H9 (cell line): ENCODE results near the gene KCMF1. TPM values are rescaled to one million over a fixed set of nuclear protein-coding genes. Genes with fewer than 3 reads are reported as not detected.
A peak's percentile ranks its signal among the peaks of the same experiment; 100 is the strongest.

ENCODE experiments used
- DNase-seq: peaks from one replicate; pipeline ENCODE4 v3.0.0-alpha.2; 2017
- H2AFZ ChIP-seq: one replicate; pipeline ENCODE4 v1.6.1; 2013; ENCODE audit warnings: mild to moderate bottlenecking, low read length, control low read depth, moderate library complexity
- H2AK5ac ChIP-seq: 2 replicates; pipeline ENCODE4 v1.6.1; 2013; ENCODE audit warnings: low read length, control low read depth, mixed read lengths; ENCODE audit not compliant: insufficient read length
- H2BK120ac ChIP-seq: one replicate; pipeline ENCODE4 v1.6.1; 2013; ENCODE audit warnings: low read depth, mild to moderate bottlenecking, low read length, control low read depth, inconsistent platforms; ENCODE audit not compliant: poor library complexity, severe bottlenecking
- H2BK12ac ChIP-seq: 2 replicates; pipeline ENCODE4 v1.6.1; 2013; ENCODE audit warnings: low read length, control low read depth, mixed read lengths, low read depth; ENCODE audit not compliant: insufficient read length
- H2BK15ac ChIP-seq: 2 replicates; pipeline ENCODE4 v1.6.1; 2013; ENCODE audit warnings: low read depth, low read length, control low read depth
- H2BK20ac ChIP-seq: one replicate; pipeline ENCODE4 v1.6.1; 2013; ENCODE audit warnings: low read depth, mild to moderate bottlenecking, low read length, control low read depth, inconsistent platforms; ENCODE audit not compliant: poor library complexity, severe bottlenecking
- H2BK5ac ChIP-seq: 2 replicates; pipeline ENCODE4 v1.6.1; 2013; ENCODE audit warnings: low read length, control low read depth, mixed read lengths; ENCODE audit not compliant: insufficient read length
- H3K14ac ChIP-seq: 2 replicates; pipeline ENCODE4 v1.6.1; 2013; ENCODE audit warnings: low read length, control low read depth; ENCODE audit not compliant: insufficient read depth
- H3K18ac ChIP-seq: 2 replicates; pipeline ENCODE4 v1.6.1; 2013; ENCODE audit warnings: low read depth, mild to moderate bottlenecking, mixed read lengths, low read length, control low read depth; ENCODE audit not compliant: insufficient read length
- H3K23ac ChIP-seq: 2 replicates; pipeline ENCODE4 v1.6.1; 2013; ENCODE audit warnings: low read length, control low read depth, mixed read lengths, low read depth; ENCODE audit not compliant: insufficient read length
- H3K23me2 ChIP-seq: 2 replicates; pipeline ENCODE4 v1.6.1; 2013; ENCODE audit warnings: low read depth, mild to moderate bottlenecking, mixed read lengths, low read length, control low read depth; ENCODE audit not compliant: insufficient read length, poor library complexity, severe bottlenecking
- H3K27ac ChIP-seq: 2 replicates; pipeline ENCODE4 v1.5.1; 2013; ENCODE audit warnings: low read length, control low read depth, mixed read lengths, low read depth; ENCODE audit not compliant: insufficient read length
- H3K27me3 ChIP-seq: 2 replicates; pipeline ENCODE4 v1.6.1; 2013; ENCODE audit warnings: low read length, control low read depth, inconsistent platforms; ENCODE audit not compliant: insufficient read depth
- H3K4ac ChIP-seq: 2 replicates; pipeline ENCODE4 v1.6.1; 2013; ENCODE audit warnings: low read depth, mild to moderate bottlenecking, control low read depth, inconsistent platforms, low read length, moderate library complexity
- H3K4me1 ChIP-seq: 2 replicates; pipeline ENCODE4 v1.6.1; 2013; ENCODE audit warnings: low read length, control low read depth, inconsistent platforms; ENCODE audit not compliant: insufficient read depth
- H3K4me2 ChIP-seq: 2 replicates; pipeline ENCODE4 v1.6.1; 2013; ENCODE audit warnings: low read length, control low read depth, mixed read lengths; ENCODE audit not compliant: insufficient read length, insufficient read depth
- H3K56ac ChIP-seq: 2 replicates; pipeline ENCODE4 v1.6.1; 2013; ENCODE audit warnings: low read depth, mild to moderate bottlenecking, mixed read lengths, low read length, control low read depth; ENCODE audit not compliant: insufficient read length
- H3K79me1 ChIP-seq: 2 replicates; pipeline ENCODE4 v1.6.1; 2013; ENCODE audit warnings: low read depth, mild to moderate bottlenecking, moderate library complexity, low read length, control low read depth, inconsistent platforms; ENCODE audit not compliant: insufficient read depth, poor library complexity, severe bottlenecking
- H3K79me2 ChIP-seq: 2 replicates; pipeline ENCODE4 v1.6.1; 2013; ENCODE audit warnings: low read length, control low read depth, inconsistent platforms; ENCODE audit not compliant: insufficient read depth
- H3K9ac ChIP-seq: 2 replicates; pipeline ENCODE4 v1.6.1; 2013; ENCODE audit warnings: low read length, control low read depth, mixed read lengths; ENCODE audit not compliant: insufficient read length; ENCODE audit errors: extremely low read depth
- H3K9me3 ChIP-seq: one replicate; pipeline ENCODE4 v1.6.1; 2013; ENCODE audit warnings: low read depth, low read length, inconsistent platforms; ENCODE audit not compliant: control insufficient read depth
- H3T11ph ChIP-seq: one replicate; pipeline ENCODE4 v1.6.1; 2013; ENCODE audit warnings: mild to moderate bottlenecking, low read length, control low read depth, inconsistent platforms
- H4K20me1 ChIP-seq: one replicate; pipeline ENCODE4 v1.6.1; 2013; ENCODE audit not compliant: control insufficient read depth, insufficient read length, insufficient read depth
- H4K5ac ChIP-seq: 2 replicates; pipeline ENCODE4 v1.6.1; 2013; ENCODE audit warnings: low read depth, mild to moderate bottlenecking, mixed read lengths, low read length, control low read depth; ENCODE audit not compliant: insufficient read length
- H4K8ac ChIP-seq: replicated peaks from 2 replicates; pipeline ENCODE4 v1.6.1; 2013; ENCODE audit warnings: low read length, control low read depth, mixed read lengths, low read depth; ENCODE audit not compliant: insufficient read length
- H4K91ac ChIP-seq: 2 replicates; pipeline ENCODE4 v1.6.1; 2013; ENCODE audit warnings: low read depth, mild to moderate bottlenecking, moderate library complexity, mixed read lengths, low read length, control low read depth; ENCODE audit not compliant: insufficient read length
- H3K27ac Mint-ChIP-seq, 3 experiments: 2 replicates in 2 of 3; 3 replicates in 1 of 3; pipeline ENCODE4 v1.8.0; 2020 to 2021; ENCODE audit warnings: mixed read lengths in 3 of 3, mild to moderate bottlenecking in 1 of 3, moderate library complexity in 1 of 3
- H3K27me3 Mint-ChIP-seq: 2 replicates; pipeline ENCODE4 v1.8.0; 2021; ENCODE audit warnings: low read depth, mild to moderate bottlenecking, moderate library complexity, mixed read lengths
- H3K36me3 Mint-ChIP-seq, 3 experiments: 2 replicates in 2 of 3; 3 replicates in 1 of 3; pipeline ENCODE4 v1.8.0; 2020 to 2021; ENCODE audit warnings: low read depth in 3 of 3, mixed read lengths in 3 of 3; ENCODE audit not compliant: insufficient read depth in 1 of 3
- H3K4me1 Mint-ChIP-seq, 2 experiments: 2 replicates each; pipeline ENCODE4 v1.8.0; 2020; ENCODE audit warnings: mixed read lengths in 2 of 2
- H3K4me3 Mint-ChIP-seq, 2 experiments: 2 replicates in 1 of 2; 3 replicates in 1 of 2; pipeline ENCODE4 v1.8.0; 2020 to 2021; ENCODE audit warnings: mild to moderate bottlenecking in 2 of 2, mixed read lengths in 2 of 2, moderate library complexity in 1 of 2
- H3K9me3 Mint-ChIP-seq, 2 experiments: 2 replicates in 1 of 2; 3 replicates in 1 of 2; pipeline ENCODE4 v1.8.0; 2020; ENCODE audit warnings: mild to moderate bottlenecking in 2 of 2, mixed read lengths in 2 of 2, moderate library complexity in 1 of 2
- CTCF ChIP-seq: fragments of 200-600 bp; sonication (generic); conservative IDR thresholded peaks from 3 replicates; pipeline ENCODE4 v1.8.0; 2021; ENCODE audit warnings: antibody characterized with exemption, mild to moderate bottlenecking
- WGBS: extraction: QIAGEN DNeasy Blood & Tissue Kit; methylation state at CpG from one replicate; pipeline ENCODE4 v1.1.7; 2013; ENCODE audit warnings: missing lambda C conversion rate, low lambda C conversion rate, mixed read lengths; ENCODE audit not compliant: insufficient read length; ENCODE audit errors: extremely low coverage; 5-methylcytosine and 5-hydroxymethylcytosine counted together
- total RNA-seq: library from RNA; stranded (reverse); gene quantifications from 2 replicates; pipeline ENCODE4 v1.2.1, GENCODE V29; 2021

The KCMF1 gene
- total RNA-seq, 1 experiment from 2014 or later, result 113 TPM

GRCh38 chr2:85066006-85066740, 95.2 kb downstream of the KCMF1 start:
- Histone ChIP-seq H2BK20ac (no peak overlapping the region), H4K91ac (no peak overlapping the region), H3K27ac (no peak overlapping the region), H3K27me3 (peaks cover 2% of the 10 kb centered on the region; the same call in 1 of the 2 replicates), H3K79me2 (no peaks in the 10 kb centered on the region), H2AFZ (no peak overlapping the region), H3K56ac (no peak overlapping the region), H3K9ac (no peak overlapping the region), H3K4ac (no peak overlapping the region), H2BK12ac (peak overlapping the region; percentile 28), H2BK120ac (no peak overlapping the region), H2AK5ac (no peak overlapping the region), H3K23me2 (no peaks in the 10 kb centered on the region), H3T11ph (no peak overlapping the region), H4K20me1 (no peaks in the 10 kb centered on the region), H3K9me3 (no peaks in the 10 kb centered on the region), H3K4me2 (no peak overlapping the region), H3K14ac (no peak overlapping the region), H2BK5ac (no peak overlapping the region), H3K18ac (no peak overlapping the region), H2BK15ac (no peak overlapping the region), H3K23ac (no peak overlapping the region), H3K4me1 (peaks cover 5% of the 10 kb centered on the region), H4K8ac (no peak overlapping the region), H4K5ac (no peak overlapping the region), H3K79me1 (no peaks in the 10 kb centered on the region)
- no peak for TF ChIP-seq CTCF
- DNase-seq, result no peak
- Mint-ChIP-seq H3K9me3 (peaks cover 0 to 4% of the 10 kb centered on the region in 2 experiments; a peak in 1 of 5 replicates), H3K36me3 (no peaks in the 10 kb centered on the region; a peak in 1 of 7 replicates), H3K4me3 (peak overlapping the region in 1 of 2 experiments; percentile 53; a peak in 2 of 5 replicates), H3K27me3 (peaks cover 40% of the 10 kb centered on the region), H3K4me1 (peaks cover 29 to 33% of the 10 kb centered on the region in 2 experiments), H3K27ac (no peak overlapping the region; a peak in 1 of 7 replicates)
- WGBS, result no CpG with 5 or more reads among the region's 11 CpGs
